MV-4-11 (cell line): ENCODE data around the gene DCUN1D3.

Experiments used
- DNase-seq: peaks from one replicate; lab custom pipeline; 2025; lab: John Stamatoyannopoulos, UW

Gene DCUN1D3

DNA sequence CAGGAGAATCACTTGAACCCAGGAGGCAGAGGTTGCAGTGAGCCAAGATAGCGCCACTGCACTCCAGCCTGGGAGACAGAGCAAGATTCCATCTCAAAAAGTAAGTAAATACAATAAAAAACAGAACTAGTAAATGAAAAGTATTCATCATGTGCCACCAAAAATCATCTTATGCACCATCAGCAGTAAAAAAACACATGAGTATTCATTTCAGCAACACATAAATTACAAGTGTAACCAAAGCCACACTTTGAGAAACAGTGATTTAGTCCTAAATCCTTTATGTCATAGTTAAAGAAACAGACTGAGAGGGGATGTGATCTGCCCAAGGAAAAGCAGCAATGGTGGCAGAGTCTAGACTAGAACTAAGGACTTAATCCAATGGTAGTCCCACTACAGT, 13.0 kb downstream of the DCUN1D3 start:
- no peak for DNase-seq

DNA sequence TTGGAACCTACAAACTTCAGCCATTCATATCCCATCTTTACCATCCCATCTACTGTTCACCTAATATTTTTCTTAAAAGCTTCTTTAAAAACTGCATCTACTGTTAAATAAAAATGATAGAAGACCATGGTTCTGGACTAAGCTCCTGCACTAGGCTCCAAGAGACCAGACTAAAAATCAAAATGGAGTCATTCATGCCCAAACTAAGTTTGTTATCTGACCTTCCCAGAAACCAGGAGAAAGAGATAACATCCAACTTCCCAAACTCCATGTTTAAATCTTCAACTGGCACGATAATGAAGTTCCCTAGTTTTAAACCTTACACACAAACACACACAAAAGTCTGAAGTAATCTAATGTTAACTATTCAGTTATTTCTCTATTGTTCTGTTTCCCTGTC, 13.8 kb downstream of the DCUN1D3 start:
- DNase-seq: no peak

DNA sequence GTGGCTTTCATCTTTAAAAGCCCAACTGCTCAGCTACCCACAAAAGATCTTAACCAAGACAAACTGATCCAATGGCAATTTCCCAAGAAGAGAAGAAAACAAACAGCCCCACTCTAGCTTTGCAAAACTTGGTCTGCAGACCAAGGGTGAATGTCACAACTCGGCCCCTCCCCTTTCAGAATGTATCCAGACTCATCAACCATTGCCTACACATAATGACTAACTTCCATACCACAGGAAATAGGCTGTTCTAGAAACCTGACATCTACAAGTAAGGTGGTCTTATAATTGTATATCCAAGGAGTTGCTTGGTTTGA, 16.0 kb downstream of the DCUN1D3 start:
- peak; percentile 57 for DNase-seq

DNA sequence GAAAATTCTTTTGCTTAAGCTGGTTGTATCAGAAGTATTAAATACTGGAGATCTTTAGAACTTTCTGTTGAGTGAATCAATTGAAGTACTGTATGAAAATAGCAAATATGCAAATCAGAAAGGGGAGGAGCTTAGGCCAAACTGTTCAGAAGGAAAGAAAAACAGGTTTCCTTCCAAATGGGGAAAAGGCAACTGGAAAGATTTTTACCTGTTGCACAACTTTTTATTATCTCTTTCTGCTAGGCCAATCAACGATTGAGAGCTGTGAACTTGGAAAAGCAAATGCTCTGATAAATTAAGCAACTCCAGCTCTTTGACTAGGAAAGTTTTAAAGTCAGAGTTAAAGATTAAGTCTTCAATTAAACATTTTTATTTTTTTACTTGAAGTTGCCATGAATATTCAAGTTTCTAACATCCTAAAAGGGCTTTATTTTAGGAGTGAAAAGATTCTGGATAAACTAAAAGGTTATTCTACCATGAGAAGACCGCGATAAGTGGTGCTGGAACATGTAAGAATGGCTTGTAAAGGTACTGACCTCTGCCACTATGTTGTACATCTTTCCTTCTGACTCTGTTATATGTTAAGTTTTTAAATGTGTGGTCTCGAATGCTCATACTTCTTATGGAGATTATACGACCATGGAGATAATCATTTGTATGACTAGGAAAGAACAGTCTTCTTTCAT, 16.5 kb downstream of the DCUN1D3 start:
- no peak for DNase-seq

DNA sequence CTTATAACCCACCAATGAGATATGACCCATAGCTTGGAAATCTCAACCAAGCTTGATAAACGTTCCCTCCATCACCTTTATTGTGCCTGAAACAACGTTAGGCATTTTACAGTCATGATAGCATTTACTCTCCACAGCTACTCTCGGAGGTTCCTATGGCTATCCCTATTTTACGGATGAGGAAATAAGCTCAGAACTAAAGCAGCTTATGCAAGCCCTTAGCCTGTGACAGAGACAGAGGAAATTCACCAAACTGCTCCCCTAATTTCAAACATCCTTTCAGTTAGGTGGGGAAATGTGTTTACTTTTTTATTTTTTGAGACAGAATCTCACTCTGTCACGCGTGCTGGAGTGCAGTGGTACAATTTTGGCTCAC, 18.7 kb downstream of the DCUN1D3 start:
- DNase-seq: no peak

DNA sequence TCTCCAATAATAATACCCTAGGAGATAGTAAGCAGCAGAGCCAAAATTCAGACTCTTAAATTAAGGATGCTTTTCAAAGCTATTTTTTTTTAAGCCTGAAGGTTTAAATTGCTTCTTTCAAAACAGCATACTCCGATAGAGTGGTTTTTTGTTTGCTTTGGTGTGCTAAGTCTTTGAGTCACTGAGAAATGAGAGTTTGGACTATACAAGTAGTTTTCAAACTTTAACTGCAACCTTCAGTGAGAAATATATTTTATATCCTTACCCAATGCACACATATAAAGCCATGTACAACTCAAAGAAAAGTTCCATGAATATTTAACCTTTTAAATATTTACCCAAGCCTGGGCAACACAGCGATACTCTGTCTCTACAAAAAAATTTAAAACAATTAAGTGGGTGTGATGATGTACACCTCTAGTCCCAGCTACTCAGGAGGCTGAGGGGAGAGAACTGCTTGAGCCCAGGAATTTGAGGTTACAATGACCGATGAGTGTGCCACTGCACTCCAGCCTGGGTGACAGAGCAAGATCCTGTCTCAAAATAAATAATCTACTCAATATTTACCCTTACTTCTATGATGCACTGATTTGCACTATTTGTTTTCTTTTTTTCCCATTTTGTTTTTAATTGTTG, 19.2 kb downstream of the DCUN1D3 start:
- DNase-seq: no peak

DNA sequence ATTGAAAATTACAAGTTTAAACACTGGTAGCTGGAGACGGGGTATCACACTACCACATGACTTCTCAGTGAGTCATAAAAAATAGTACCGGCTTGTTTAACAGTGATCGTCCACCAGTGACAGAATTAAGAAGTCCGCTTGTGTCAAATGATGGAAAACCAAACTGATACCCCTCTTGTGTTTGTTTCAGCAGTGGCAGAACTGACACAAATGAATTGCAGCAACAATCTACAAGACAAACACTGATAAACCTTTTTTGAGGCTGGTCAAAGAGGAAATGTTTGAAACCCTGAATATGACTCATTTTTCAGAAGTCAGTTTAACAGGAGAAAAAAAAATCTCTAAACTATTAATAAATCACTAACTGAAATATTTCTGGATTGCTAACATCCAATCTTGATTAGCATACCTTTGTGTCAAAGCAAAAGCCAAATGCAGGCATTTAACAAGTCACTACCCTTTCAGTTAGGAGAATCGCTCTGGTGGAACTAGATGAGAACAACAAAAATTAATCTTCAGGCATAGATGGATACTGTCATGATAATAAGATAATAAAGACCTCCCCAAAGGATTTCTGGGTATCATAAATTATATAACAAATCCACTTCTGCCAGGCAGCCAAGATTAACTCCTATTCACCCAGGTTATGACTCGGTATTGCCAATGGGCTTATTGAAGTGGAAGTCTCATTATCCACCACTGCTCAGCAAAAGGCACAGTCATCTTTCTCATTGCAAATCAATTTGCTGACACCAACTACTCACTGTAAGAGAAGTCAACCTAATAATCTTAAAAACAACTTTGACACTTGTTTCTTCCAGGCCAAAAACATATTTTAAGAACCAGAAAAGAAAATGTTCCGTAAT, 20.8 kb downstream of the DCUN1D3 start:
- peak; percentile 41 for DNase-seq

DNA sequence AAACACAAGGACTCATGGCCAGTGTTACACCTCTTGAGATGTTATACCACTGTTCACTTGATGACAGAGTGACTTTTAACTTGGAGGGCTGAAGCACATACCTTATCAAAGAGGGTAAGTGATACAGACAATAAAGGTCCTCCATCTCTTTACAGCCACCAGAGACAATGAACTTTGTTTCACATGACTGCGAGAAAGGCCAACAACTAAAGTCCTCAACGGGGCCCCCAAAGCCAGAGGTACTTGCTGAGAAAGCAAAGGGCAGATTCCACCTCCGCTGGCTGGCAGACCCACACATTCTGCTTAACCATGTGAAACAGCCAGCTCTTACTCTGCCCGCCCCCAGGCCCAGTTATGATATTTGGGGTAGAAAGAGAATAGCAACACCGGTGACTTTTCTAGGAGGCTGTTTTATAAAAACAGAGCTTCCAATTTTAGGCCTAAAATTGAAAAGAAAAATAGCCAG, 21.4 kb downstream of the DCUN1D3 start:
- DNase-seq: no peak

DNA sequence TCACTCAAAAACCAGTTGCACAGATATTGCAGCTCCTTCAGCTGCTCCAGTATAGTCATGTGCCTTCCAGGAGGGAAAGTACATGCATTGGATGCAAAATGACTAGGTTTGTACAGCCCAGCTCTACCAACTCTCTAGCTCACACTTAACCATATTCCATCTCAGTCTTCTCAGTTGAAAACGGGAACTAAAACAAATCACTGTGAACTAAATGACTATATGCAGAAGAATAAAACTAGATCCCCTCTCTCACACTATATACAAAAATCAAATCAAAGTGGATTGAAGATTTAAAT, 24.9 kb downstream of the DCUN1D3 start:
- no peak for DNase-seq

DNA sequence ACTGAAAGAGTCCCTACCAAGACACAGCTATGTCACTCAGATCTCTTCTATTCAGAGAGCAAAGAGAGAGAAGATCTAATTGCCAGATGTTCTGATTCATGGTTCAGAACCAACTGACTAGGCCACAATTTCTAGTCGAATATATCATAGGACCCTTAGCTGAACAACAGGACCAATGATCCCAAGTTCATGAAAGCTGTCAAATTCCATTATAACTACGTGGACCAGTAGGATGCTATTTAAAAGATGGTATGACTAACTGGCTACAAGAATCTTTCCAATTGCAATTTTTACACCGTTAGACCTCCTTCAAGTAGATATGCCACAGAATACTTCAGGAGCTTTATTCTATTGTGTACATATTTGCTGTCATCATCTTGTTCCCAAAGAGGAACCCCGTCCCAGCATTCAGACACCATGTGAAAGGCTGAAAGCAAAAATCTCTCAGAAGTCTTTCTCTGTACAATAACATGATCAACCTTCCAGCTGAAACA, 26.0 kb downstream of the DCUN1D3 start:
- no peak for DNase-seq

DNA sequence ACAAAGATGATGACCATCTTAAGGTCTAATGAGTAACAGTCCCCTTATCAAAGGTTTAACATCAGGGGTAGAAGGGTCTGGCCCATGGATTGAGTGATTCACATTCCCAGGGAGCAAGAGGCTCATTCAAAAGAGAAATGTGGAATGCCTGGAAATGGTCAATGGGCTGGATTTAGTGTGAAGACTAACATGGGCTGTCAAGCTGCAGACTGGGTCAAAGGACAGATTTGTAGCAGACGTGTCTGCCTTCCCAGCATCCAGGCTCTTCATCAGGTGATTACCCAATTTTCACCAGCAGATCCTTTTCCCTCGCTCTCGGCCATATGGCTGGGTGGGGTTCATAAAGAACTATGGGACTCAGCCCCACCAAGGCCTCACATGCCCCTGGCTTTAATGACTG, 26.8 kb downstream of the DCUN1D3 start:
- no peak for DNase-seq

DNA sequence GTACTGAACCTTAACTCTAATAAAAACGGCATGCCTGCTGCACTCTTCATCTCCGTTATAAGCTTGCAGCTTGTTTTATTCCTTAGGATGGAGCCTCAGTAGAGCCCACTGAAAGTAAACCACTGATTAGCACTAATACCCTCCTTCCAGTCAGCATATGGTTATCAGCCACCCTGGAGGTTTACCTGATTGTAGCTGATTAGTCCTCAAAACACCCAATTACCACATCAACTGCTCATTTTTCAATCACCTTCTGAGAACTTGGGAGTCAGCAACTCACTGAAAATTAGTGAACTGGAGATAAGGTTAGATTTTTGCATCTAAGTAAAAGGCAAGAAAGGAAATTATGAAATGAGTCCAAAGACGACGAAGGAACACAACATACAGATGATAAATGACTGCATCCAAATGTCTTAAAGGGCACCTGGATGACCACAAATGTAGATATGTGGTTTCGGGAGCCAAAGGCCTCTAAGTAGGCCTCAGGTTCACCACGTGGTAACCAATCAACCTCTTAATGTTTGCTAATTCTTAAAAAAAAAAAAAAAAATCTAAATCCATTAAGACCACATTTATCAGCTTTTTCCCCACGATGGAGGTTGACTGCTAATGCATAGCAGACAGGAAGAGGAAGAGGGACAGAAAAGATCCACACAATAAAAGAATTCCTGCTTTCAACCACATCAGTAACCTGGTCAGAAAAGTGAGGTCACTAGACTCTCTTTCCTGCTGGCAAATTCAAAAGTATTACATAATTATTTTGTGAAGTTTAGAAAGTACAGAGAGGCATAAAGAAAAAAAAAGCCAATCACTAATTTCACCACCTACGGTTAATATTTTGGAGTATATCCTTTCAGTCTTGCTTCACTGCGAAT, 28.0 kb downstream of the DCUN1D3 start:
- DNase-seq: no peak

DNA sequence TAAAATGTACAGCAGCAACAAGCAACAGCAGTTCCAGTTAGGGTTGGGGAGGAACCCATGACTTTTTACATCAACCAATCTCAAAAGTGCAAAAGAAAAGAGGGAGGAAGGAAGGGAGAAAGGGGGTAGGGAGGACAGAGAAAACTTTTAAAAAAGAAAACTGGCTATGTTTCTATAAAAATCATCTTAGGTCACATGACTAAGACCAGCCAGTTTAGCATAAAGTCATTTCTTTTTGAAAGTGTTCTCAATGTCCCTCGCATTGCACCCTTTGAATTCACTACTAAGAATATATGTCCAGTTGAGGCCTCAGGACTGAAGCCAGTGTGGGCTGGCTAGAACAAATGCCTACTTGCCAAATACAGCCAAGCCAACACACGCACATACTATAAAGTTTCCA, 28.9 kb downstream of the DCUN1D3 start:
- DNase-seq: no peak

DNA sequence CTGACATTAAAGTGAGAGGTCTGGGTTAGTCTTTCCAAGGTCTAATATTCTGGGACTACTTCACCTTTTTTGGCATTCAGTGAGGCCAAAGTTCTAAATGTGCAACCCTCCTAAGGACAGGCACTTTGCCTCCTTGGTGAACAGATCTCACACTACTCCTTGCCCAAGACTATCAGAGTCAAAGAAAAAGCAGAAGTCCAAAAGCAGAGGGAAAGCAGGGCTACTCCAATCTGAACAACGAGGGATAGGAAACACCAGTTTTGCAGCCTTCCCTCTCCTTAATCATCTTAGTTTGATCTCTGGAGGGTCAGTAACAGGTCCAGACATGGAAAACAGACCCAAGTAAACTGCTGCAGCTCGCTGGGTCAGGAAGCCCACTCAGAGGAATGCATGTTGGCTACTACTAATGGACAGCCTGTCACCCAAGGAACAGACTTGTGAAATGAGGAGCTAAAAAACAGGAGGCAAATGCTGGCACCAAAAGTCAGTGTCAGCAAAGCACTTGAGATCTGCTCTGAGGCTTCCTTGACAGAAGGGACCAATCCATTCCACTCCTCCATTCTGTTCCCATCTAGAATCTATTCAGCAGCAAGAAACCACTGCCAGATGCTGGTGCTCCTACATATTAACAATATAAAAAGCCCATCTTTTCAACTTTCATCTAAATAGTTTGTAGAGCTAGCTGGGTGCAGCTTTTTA, 29.9 kb downstream of the DCUN1D3 start:
- DNase-seq: peak; percentile 47

DNA sequence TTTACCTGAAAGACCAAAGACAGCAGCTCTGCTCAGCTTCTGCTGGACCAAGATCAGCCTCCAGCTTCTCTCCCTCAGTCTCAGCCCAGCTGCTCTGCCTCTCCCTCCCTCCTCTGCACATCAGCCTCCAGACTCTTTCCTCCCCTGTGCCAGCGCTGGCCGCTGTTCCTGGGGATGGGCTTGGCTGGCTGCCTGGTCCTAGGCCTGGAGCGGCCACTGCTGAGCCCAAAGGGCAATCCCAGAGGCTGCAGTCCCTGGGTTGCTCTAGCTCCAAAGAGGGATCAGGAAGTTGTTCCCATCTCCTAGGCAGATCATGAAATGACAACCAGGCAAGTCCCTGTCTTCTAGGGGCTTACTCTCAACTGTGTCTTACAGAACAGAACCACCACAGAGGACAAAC, 31.3 kb downstream of the DCUN1D3 start:
- no peak for DNase-seq

DNA sequence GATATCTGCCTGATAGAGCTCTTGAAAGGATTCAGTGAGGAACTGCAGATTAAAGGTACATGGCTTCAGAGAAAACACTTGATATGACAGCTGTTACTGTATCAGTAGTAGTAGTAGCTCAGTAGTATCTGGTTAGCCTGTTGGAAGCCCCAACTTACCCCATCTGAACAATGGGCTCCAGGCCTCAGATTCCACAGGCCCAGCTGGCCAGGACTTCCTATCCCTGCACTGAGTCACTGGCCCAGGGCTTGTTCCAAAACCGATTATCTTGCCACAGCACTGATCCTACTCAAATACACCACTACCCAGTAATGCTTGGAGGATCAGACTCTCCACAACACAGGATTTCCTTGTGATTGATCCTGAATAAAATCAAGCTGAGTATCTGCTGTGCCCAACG, 32.6 kb downstream of the DCUN1D3 start:
- no peak for DNase-seq

DNA sequence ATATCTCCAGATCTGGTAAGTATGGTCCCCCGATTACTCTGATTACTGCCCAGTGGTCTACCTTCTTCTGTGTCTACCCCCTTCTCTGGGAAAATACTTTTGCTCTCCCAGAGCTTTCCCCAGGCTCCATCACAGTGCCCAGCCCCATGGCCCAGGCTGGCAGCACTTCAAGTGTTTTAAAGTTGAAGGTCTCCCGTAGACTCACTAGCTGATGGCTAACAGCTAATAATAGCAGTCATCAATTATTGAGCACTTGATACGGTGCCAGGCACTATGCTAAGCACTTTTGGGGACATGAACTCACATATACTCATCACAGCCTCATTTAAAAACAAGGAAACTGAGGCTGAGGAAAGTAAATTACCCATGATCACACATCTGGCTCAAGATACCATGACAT, 33.4 kb downstream of the DCUN1D3 start:
- no peak for DNase-seq

DNA sequence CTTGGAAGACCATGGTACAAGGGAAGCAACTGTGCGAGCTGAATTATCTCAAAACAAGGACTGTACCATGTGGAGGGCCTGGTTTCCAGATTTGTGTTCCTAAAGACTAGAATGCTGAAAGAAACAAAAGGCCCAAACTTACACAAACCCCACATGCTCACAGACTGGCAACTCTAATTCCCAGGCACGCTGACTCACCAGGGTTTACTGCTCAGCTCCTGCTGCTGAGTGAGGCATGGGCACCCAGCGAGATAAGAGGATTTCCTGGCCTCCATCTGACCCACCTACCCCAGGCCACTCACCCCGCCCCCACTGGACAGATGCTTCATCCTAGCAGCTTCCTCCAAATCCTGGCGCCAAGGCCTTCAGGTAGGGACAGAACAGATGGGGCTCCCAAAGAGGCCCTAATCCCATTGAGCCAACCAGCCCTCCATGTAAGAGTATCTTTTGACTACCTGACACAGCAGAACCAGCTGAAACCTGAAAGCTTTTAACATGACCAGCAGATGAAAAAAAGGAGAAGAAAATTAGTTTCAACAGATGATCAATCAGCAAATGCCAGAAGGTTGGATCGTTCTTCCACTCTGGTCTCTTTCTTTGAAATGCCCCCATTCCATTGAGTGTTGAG, 33.9 kb downstream of the DCUN1D3 start:
- peak; percentile 67 for DNase-seq

DNA sequence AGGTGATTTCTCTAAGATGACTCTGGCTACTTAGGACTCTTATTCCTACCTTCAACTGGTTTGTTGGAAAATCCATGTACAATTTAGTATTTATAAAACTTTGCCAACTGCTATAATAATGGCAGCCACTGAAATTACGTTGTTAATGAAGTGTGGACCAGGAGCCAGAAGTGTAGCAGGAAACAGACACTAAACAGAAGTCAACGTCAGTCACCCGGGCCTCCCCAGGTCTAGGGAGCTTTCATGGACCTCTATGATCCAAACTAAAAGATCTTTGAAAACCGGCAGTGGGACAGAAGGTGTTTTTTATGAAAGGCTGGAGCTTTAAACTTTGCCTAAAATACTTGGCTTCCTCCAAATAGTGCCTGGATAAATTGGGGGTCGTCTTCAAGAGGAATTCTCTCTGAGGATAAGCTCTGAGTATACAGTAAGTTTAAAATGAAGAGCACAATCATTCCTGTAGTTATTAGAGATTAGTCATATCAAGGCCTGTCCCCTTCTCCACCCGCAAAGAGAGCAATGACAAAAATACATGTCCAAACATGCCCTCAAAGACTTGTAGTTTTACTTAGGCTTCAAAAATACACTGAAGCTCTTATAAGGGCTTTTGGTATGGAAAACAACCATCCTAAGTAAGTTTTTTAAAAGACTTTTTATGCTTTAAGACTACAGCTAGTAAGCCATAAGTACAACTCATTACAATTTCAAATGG, 34.6 kb downstream of the DCUN1D3 start:
- no peak for DNase-seq

DNA sequence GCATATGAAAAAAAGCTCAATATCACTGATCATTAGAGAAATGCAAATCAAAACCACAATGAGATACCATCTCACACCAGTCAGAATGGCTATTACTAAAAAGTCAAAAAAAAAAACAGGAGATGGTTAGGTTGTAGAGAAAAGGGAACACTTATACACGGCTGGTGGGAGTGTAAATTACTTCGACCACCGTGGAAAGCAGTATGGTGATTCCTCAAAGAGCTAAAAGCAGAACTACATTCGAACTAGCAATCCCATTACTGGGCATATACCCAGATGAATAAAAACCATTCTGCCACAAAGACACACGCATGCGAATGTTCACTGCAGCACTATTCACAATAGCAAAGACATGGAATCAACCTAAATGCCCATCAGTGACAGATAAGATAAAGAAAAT, 35.8 kb downstream of the DCUN1D3 start:
- peak; percentile 31 for DNase-seq
